ENCODE data around the gene TEKT1.
A peak's percentile ranks its signal among the peaks of the same experiment; 100 is the strongest.

TEKT1 gene

GRCh38 chr17:6757747-6758146, 73.8 kb downstream of the TEKT1 start:
- no peak for DNase-seq (ENCODE audit: low read depth)

- no peak for DNase-seq (ENCODE audit: low read depth)
These were observed 75.0 kb downstream of the TEKT1 start for GRCh38 chr17:6756425-6757031.

- peak; percentile 20 for DNase-seq (ENCODE audit: low read depth)
These were observed 75.8 kb downstream of the TEKT1 start, which contains the start of gene XAF1 for GRCh38 chr17:6755731-6756184. TSS of gene XAF1 (plus strand) at chr17:6756046. CDS start at chr17:6756079, 33 bp downstream.

- no peak for DNase-seq (ENCODE audit: low read depth)
These were observed 76.2 kb downstream of the TEKT1 start for GRCh38 chr17:6755281-6755680.

- DNase-seq (ENCODE audit: low read depth), result no peak
These were observed 78.0 kb downstream of the TEKT1 start for GRCh38 chr17:6753546-6753945.

- peak; percentile 25 for DNase-seq (ENCODE audit: low read depth)
These were observed 78.5 kb downstream of the TEKT1 start for GRCh38 chr17:6753006-6753445.

GRCh38 chr17:6752068-6752909, 79.2 kb downstream of the TEKT1 start:
- DNase-seq (ENCODE audit: low read depth), result no peak

GRCh38 chr17:6749519-6749918, 82.0 kb downstream of the TEKT1 start:
- DNase-seq (ENCODE audit: low read depth), result no peak

GRCh38 chr17:6748617-6749016, 82.9 kb downstream of the TEKT1 start:
- no peak for DNase-seq (ENCODE audit: low read depth)

Data from activated T-helper 9 cell treated with anti-CD3 and anti-CD28 coated beads, Interleukin-2, amount 50 U/mL, for 16 hours (primary cell).